Measurements from ENCODE around the gene VDAC1. TPM values are rescaled to one million over a fixed set of nuclear protein-coding genes. Genes with fewer than 3 reads are reported as not detected.

VDAC1 gene
- total and polyA plus RNA-seq, 10 of the 15 experiments (the other 5 are each of a cell fraction or from before 2014, with no cell fraction given) = 245 to 488 (median 349) TPM

GRCh38 chr5:133950821-133951612 lies 53.8 kb downstream of the VDAC1 start:
- Histone ChIP-seq H2AFZ (ENCODE audit: control insufficient read depth, low read depth, low read length) (no peak overlapping the region), H3K9ac (ENCODE audit: control insufficient read depth, insufficient read depth, low read length) (no peak overlapping the region), H3K79me2 (ENCODE audit: control insufficient read depth, insufficient read depth, low read length) (no peaks in the 10 kb centered on the region), H3K4me1 (ENCODE audit: control insufficient read depth, insufficient read depth, low read length) (no peaks in the 10 kb centered on the region), H3K4me2 (ENCODE audit: control insufficient read depth, insufficient read depth) (no peak overlapping the region), H3K9me3 (replicated peaks; ENCODE audit: control insufficient read depth, insufficient read depth, low read length) (no peaks in the 10 kb centered on the region), H3K27me3 (replicated peaks in 1 of 2; ENCODE audit: control insufficient read depth in 2 of 2, insufficient read depth in 2 of 2, low read length in 1 of 2) (no peaks in the 10 kb centered on the region), H4K20me1 (ENCODE audit: control insufficient read depth, insufficient read depth) (no peaks in the 10 kb centered on the region), H3K4me3 (no peak overlapping the region), H3K27ac (ENCODE audit: control insufficient read depth, insufficient read depth) (no peak overlapping the region), H3K36me3 (ENCODE audit: control insufficient read depth in 2 of 2, insufficient read depth in 2 of 2, low read length in 1 of 2) (peaks cover 1 to 8% of the 10 kb centered on the region in 2 experiments; a peak in 1 of 4 replicates)
- in situ Hi-C loops (cut with MboI) = no loop called here
- SMC1A ChIA-PET (ENCODE audit: uncharacterized antibody, unreplicated experiment) = interaction anchor here (0.9 to 3.0 kb wide), 7 partner anchors 11 to 197 kb away, joined by 3 to 15 read pairs (median 3); no protein-coding TSS in a partner anchor
- no peak for FAIRE-seq
- intact Hi-C loops (cut with micrococcal nuclease; ENCODE audit: unreplicated experiment) = no loop called here
- no peak for DNase-seq (ENCODE audit: low read depth, low spot score)
- no peak for ATAC-seq
- BruUV-seq (replicated peaks) = no TSS peak
- CTCF ChIA-PET = interaction anchor here (0.8 to 3.4 kb wide), 4 partner anchors 12 to 527 kb away, joined by 3 to 19 read pairs (median 8); no protein-coding TSS in a partner anchor
- WGBS (ENCODE audit: insufficient coverage, insufficient replicate concordance, low lambda C conversion rate, missing lambda C conversion rate) = 64% methylated on average over 7 of the region's 7 CpGs
- RAD21 ChIA-PET (ENCODE audit: unreplicated experiment) = interaction anchor here (1.4 kb wide), 1 partner anchor 12 kb away, joined by 7 read pairs; no protein-coding TSS in a partner anchor
- POLR2A ChIA-PET = interaction anchor here (0.6 kb wide), 2 partner anchors 22 to 402 kb away, joined by 3 read pairs; no protein-coding TSS in a partner anchor
- TF ChIP-seq ZNF217 (IDR thresholded peaks at IDR 0.05) = no peak
- TF ChIP-seq NRF1 (conservative IDR thresholded peaks at IDR 0.05; ENCODE audit: low read depth, low read length) = no peak
- no peak for TF ChIP-seq CREM (IDR thresholded peaks at IDR 0.05; ENCODE audit: low read depth)
- no peak for TF ChIP-seq E2F8 (IDR thresholded peaks at IDR 0.05; ENCODE audit: low read depth, partially characterized antibody)
- no peak for TF ChIP-seq KAT2A (conservative IDR thresholded peaks at IDR 0.05; ENCODE audit: control insufficient read depth, low read depth, low read length)
- no peak for TF ChIP-seq WRNIP1 (IDR thresholded peaks at IDR 0.05; ENCODE audit: borderline replicate concordance, low read depth, low read length)
- TF ChIP-seq E4F1 (IDR thresholded peaks at IDR 0.05; ENCODE audit: borderline replicate concordance, partially characterized antibody) = no peak
- TF ChIP-seq EGR1 (IDR thresholded peaks at IDR 0.05; ENCODE audit: borderline replicate concordance in 1 of 2, low read depth in 2 of 2, low read length in 2 of 2) = no peak
- no peak for TF ChIP-seq NR2C1 (IDR thresholded peaks at IDR 0.05)
- TF ChIP-seq POLR2AphosphoS5 (IDR thresholded peaks at IDR 0.05; ENCODE audit: low read length) = no peak
- TF ChIP-seq ZSCAN29 (IDR thresholded peaks at IDR 0.05) = no peak
- no peak for TF ChIP-seq HSF1 (IDR thresholded peaks at IDR 0.05; ENCODE audit: low read depth, low read length)
- no peak for TF ChIP-seq ZNF207 (IDR thresholded peaks at IDR 0.05; ENCODE audit: borderline replicate concordance)
